ENCODE measurements around the gene MRTFA.
"Not testable (repeated sequence)": the region's sequence is repeated elsewhere in the genome, so short reads cannot be mapped to it uniquely, and the experiment has no call there.

The MRTFA gene

DNA sequence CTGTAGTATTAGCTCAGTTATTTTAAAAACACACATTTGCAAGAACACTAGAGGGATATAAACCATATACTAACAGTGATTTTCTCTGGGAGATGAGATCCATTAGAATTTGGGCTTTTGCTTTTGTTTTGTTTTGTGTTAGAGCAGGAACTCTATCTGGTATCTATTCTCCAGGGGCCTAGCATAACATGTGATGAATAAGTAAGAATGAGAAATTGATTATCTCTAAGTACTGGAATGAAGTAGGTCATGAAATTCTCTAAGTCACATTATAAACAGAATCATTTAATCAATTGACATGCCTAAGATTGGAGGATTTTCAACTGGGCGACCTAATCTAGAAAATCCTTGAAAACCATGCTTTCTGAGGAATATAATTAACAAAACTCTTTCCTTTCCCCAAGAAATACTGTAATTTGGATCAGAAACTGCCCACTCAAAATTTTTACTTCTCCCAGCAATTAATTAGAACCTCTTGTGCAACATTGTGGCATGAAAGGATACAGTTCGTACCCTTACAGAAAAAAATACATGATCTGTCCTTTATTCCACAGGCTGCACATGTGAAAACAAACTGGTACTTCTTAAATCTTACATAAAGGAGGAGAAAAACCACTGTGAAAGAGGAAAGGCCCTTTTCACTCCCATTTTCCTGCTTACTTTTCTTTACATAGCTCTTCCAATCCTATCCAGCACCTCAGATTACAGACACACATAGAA lies 93.5 kb downstream of the MRTFA start:
- DNase-seq = no peak

- DNase-seq = no peak
Measured at GRCh38 chr22:40541300-40541699, 95.2 kb downstream of the MRTFA start.

DNA sequence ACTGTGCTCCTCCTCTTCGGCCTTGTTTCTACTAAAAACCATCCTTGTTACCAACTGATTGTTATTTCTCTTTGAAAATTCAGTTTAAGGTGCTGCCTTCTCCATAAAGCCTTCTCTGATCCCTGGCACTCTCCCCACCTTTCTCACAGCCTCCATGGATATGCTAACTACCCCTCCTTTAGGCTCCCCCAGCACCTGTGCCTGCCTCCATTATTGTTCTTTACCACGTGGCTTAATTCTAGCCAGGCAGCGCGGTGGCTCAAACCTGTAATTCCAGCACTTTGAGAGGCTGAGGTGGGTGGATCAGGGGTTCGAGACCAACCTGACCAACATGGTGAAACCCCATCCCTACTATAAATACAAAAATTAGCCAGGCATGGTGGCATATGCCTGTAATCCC lies 96.3 kb downstream of the MRTFA start:
- no peak for DNase-seq

DNA sequence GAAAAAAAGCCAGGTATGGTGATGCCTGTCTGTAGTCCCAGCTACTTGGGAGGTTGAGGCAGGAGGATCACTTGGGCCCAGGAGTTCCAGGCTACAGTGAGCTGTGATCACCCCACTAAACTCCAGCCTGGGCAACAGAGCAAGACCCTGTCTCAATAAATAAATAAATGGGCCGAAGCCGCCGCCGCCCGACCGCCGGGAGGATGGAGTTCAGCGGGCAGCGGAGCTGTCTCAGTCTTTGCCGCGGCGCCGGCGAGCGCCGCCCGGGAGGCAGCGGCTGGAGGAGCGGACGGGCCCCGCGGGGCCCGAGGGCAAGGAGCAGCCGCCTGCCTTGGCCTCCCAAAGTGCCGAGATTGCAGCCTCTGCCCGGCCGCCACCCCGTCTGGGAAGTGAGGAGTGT lies 100.4 kb downstream of the MRTFA start:
- not testable (repeated sequence) for DNase-seq

DNA sequence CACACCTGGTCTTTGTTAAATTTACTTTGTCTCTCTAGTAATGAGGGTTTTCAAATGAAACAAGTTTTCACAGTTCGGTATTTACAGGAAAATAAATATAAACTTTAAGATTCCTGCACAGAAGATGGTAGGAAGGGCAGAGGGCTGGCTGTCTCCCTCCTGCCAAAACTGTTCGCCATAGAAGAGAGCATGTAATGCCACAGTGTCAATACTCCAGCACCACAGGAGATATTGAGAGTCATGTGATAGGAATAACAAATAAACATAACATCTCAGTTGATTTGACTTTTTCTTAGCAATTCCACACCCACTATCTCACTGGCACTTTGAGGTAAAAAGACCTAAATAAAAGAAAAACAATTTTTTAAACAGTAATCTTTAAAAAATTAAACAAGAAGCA lies 100.9 kb downstream of the MRTFA start:
- no peak for DNase-seq

GRCh38 chr22:40535189-40535512 lies 101.4 kb downstream of the MRTFA start:
- DNase-seq = no peak

DNA sequence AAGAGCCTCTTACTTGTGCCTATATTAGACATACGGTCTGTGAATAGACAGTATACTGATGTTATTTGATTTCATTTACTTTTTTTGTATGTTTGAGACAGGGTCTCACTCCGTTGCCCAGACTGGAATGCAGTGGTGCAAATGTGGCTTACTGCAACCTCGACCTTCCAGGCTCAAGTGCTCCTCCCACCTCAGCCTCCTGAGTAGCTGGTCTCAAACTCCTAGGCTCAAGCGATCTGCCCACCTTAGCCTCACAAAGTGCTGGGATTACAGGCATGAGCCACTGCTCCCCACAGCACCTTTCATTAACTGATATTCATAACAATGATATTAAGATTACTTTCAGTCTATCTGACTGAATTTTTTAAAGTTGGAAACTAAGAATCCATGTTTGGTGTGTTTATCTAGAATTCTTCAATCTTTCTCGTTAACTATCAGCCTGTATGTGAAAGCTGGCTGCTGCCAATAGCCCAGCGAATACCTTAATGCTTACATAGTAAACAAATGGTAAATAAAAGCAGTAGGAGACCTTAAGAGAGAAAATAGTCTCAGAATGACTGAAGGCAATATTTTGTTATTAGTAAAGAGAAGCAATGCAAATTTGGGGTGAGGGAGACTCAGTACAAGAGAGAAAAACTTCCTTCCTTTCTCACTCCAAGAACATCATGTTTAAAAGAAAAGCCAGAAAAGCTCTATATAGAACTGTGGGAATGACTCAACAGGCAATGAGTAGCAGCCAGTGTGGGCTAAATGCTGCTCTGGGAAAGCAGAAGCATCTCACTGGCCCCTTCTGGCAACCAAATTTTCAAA lies 101.9 kb downstream of the MRTFA start:
- DNase-seq = no peak

DNA sequence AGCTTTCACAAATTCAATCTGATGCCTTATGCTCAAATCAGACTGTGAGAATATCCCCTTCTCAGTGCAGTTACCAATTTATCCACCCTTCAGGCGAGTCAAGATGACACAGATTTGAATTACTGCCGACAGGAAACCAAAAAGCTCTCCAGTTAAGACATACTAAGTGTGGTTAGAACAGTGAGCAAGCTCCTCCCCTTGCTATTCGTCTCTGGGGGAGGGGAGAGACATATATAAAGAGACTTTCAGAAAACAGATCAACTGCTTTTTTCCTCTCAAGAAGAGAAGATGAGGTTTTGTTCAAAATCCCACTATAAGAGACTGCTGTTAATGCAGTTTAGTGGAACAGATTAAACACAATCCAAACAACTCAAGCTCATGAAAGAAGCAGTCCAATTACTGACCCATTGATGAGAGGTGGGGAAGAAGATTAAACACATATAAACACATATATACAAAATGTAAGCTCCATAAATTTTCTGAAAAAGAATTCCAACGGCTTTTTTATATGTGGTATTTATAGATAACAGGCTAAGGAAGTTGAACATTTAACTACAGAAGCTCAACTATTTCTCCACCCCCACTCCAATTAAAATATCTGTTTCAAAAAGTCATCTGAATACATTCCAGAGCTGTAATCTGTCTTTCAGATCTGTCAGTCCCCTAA lies 102.7 kb downstream of the MRTFA start:
- no peak for DNase-seq

DNA sequence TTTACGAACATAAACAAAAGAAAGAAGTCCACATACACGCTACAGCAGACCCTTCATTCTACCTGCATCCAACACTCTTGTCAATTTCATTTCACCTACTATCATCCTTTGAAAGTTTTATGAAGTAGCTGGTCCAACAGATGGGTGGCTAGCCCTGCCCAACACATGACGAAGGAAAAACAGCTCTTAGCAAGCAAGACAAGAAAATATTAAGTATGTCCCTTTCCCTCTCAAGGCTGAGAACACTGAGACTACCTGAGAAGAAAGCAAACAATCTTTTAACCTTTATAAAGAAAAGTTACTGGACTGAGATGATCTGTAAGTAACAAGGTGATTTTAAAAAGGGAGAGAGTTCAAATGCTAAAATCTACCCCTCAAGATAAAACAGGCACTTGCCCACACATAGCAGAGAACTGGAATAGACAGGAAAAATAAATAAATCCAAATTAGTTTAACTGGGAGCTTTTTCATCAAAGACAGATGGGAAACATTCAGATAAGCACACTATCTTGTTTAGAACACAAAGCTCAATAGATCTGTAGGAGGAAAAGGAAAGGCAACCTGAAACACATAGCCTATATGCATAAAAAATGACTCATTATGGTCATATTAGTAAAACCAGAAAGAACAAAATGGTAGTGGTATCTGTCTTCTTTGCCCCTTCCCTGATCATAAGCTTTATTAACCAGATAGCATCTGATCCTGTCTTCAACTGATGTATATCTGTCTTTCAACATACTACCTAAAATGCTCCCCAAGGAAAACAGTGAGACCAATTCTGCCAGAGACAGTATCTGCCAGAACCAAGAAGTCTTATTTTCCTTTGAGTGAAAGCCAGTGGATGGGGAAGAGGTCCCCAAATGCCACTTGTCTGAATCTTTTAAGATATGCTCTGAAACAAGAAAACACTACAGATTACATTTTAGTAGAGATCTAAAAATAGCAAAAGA lies 104.3 kb downstream of the MRTFA start:
- DNase-seq = no peak

DNA sequence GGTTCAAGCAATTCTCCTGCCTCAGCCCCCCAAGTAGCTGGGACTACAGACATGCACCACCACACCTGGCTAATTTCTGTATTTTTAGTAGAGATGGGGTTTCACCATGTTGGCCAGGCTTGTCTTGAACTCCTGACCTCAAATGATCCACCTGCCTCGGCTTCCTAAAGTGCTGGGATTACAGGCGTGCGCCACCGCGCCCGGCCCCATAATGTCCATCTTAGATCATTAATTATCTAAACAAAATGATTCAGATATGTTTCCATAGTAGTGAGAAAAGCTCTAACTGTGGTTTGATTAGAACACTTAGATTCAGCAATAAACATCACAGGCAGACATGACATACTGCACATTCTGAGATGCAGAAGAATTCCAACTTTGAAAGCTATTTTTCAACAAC lies 106.1 kb downstream of the MRTFA start:
- DNase-seq = not testable (repeated sequence)

DNA sequence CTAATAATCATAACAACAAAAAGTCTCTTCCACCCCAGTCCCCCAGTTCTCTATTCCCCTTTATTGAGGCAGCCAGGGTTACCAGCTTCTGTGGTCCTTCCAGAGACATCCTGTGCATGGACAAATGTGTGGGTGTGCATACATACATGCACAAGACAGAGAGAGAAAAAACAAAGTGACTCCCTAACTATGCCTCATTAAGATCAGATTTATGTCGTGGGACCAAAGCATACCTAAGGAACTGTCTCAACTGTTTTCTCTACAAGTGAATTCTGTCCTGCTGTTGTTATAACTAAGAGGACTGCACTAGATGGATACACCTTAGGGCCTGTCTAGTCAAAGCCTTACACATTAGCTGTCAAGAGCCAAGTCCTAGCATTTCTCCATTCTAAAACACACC lies 106.7 kb downstream of the MRTFA start:
- DNase-seq = no peak

- DNase-seq = no peak
Measured at GRCh38 chr22:40526960-40527359, 109.6 kb downstream of the MRTFA start.

DNA sequence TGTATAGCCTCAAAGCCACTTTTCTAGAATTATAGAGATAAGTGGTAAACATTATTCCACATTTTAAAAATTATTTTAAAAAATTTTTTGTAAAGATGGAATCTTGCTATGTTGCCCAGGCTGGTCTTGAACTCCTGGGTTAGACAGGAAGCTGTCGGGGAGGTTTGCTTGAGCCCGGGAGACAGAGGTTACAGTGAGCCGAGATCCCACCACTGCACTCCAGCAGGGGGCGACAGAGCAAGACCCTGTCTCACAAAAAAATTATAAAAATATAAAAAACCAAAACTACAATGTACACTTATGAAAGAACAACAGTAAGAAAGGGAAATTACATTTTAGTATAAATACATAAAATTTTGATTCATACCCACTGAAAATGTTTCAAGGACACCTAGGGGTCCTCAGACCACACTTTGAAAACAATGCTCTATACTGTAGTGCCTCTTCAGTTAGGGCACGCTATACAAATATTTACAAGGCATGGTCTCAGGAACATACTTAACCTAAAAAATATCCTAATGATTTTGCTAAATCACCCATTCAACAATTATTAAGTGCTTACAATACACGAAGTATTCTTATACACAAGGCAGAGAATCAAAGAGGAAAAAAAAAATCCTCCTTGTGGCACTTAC lies 111.2 kb downstream of the MRTFA start:
- DNase-seq = no peak

- DNase-seq = no peak
Measured at GRCh38 chr22:40524392-40525249, 111.9 kb downstream of the MRTFA start.

GRCh38 chr22:40522141-40522540 lies 114.4 kb downstream of the MRTFA start:
- DNase-seq = no peak

GRCh38 chr22:40521046-40521445 lies 115.5 kb downstream of the MRTFA start:
- no peak for DNase-seq

- DNase-seq = no peak
Measured at GRCh38 chr22:40520562-40520961, 116.0 kb downstream of the MRTFA start.

- no peak for DNase-seq
Measured at GRCh38 chr22:40519948-40520331, 116.6 kb downstream of the MRTFA start.

- no peak for DNase-seq
Measured at GRCh38 chr22:40519284-40519947, 117.1 kb downstream of the MRTFA start.

- DNase-seq = no peak
Measured at GRCh38 chr22:40518840-40519239, 117.7 kb downstream of the MRTFA start.

GRCh38 chr22:40517631-40518030 lies 118.9 kb downstream of the MRTFA start:
- DNase-seq = no peak

Measured in NCI-H446 treated with DMSO at 0.1 percent for 48 hours (cell line).